ENCODE measurements around the gene UGT1A10.
A peak's percentile ranks its signal among the peaks of the same experiment; 100 is the strongest.

Gene UGT1A10

DNA sequence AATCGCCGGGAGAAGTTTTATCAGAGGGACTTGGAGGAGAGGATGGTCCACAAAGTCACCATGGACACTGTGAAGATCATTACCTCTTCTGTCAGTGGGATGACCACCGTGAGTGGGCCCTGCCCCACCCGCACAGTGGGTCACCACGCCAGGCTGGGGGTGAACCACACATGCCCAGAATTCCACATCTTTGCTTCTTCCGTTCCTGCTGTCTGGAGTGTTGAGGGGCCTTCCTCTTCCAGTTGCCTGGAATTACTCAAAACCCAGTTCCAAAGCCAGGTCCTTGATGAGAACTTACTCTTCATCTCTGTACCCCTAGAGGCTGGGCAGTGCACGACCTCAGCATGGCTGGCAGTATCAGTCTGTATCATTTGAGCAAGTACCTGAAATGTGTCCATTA, 164.0 kb downstream of the UGT1A10 start:
- no peak overlapping the region for H3K4me3 ChIP-seq (ENCODE audit: control insufficient read depth, low read depth, low read length)
- TF ChIP-seq, protein P1, sequence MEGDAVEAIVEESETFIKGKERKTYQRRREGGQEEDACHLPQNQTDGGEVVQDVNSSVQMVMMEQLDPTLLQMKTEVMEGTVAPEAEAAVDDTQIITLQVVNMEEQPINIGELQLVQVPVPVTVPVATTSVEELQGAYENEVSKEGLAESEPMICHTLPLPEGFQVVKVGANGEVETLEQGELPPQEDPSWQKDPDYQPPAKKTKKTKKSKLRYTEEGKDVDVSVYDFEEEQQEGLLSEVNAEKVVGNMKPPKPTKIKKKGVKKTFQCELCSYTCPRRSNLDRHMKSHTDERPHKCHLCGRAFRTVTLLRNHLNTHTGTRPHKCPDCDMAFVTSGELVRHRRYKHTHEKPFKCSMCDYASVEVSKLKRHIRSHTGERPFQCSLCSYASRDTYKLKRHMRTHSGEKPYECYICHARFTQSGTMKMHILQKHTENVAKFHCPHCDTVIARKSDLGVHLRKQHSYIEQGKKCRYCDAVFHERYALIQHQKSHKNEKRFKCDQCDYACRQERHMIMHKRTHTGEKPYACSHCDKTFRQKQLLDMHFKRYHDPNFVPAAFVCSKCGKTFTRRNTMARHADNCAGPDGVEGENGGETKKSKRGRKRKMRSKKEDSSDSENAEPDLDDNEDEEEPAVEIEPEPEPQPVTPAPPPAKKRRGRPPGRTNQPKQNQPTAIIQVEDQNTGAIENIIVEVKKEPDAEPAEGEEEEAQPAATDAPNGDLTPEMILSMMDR (conservative IDR thresholded peaks at IDR 0.05; ENCODE audit: control insufficient read depth, insufficient read depth, low read depth, low read length) = no peak
- no peak for DNase-seq (ENCODE audit: low read depth)

DNA sequence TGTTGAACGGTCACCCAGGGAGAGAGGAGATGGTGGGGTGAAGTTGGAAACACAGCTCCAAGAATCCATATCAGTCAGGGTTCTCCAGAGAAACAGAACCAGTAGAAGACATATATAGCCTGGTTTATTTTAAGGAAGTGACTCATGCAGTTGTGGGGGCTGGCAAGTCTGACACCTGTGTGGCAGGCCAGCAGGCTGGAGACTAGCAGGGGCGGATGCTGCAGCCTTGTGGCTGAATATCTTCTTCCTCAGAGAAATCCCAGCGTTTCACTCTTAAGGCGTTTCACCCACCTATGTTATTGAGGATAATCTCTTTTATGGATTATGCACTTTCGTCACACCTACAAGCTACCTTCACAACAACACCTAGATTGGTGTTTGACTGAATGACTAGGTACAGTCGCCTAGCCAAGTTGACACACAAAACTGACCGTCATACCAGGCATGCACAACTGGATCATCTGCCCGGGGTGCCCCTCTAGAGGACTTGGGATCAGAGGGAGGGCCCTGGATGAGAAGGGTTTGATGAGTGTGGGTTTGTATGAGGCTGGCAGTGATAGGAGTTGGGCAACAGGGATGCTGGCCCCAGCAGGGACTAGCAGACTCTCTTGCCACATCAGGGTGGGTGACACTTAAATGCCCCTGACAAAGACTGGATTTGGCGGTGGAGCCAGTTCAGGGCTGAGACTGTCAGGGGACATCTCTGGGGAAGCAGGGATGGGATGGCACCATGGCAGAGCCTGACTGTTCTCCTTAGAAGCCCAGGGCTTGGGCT, 165.3 kb downstream of the UGT1A10 start:
- peak; percentile 10 for DNase-seq (ENCODE audit: low read depth)
- H3K4me3 ChIP-seq (ENCODE audit: control insufficient read depth, low read depth, low read length) = no peak overlapping the region
- TF ChIP-seq, protein P1 (conservative IDR thresholded peaks at IDR 0.05; ENCODE audit: control insufficient read depth, insufficient read depth, low read depth, low read length) = no peak

DNA sequence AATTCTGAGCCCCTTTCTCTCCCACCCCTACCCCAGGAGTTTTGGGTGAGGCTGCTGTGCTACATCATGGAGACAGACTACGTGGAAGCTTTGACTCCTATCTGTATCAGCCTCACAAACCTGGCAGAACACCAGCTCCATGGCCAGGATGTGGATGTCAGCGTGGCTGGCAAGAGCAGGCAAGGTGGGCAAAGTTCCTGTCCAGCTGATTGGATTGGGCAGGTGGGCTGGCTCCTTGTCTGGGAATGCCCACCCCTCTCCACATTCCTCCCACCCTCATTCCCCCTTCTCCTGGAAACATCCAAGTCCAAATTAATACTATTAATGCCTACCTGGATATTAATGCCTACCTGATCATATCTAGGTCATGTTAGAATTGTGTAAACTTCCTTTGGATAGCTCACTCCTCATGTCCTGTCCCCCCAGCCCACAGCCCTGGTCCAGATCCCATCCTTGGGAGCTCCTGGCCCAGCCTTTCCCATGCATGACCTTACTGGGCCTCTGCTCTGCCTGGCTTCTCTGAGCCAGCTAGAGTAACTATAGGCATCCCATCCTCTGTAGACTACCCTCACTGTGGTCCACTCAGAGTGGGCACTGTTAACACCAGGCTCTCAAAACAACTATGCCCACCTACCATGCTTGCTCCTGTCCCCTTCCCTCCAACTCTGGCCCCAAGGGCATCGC, 166.0 kb downstream of the UGT1A10 start:
- DNase-seq (ENCODE audit: low read depth) = no peak
- TF ChIP-seq, protein P1 (conservative IDR thresholded peaks at IDR 0.05; ENCODE audit: control insufficient read depth, insufficient read depth, low read depth, low read length) = no peak

DNA sequence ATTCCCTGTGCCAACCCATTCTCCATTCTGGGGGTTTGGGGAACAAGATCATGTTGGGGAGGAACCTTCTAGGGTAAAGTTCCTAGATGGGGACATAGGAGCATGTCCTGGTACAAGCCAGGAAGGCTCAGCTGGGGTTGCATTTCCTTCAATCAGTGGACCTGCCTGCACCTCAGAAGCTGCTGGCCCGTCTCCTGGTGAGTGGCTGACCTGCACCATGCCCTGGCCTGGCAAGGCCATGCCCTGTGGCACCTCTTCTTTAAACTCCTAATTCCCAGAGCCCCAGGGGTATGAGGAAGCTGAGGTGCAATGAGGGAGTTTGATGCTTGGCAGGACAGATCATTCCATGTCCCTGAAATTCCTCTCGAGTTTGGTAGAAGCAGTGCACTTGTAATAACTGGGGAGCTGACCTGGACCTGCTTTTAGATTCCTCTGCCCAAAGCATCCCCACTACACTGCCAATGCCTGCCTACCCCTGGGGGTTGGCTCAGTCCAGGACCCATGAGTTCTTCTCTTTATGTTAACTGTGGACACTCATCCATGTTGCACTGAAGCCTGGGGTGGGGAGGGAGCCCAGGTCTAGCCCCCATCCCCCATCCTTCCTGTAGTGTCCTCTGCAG, 167.2 kb downstream of the UGT1A10 start:
- TF ChIP-seq, protein P1 (conservative IDR thresholded peaks at IDR 0.05; ENCODE audit: control insufficient read depth, insufficient read depth, low read depth, low read length) = no peak
- H3K4me3 ChIP-seq (ENCODE audit: control insufficient read depth, low read depth, low read length) = no peak overlapping the region
- no peak for DNase-seq (ENCODE audit: low read depth)

More for the DNA sequence above, 166.0 kb downstream of the UGT1A10 start:
- H3K4me3 ChIP-seq (ENCODE audit: control insufficient read depth, low read depth, low read length) = no peak overlapping the region

DNA sequence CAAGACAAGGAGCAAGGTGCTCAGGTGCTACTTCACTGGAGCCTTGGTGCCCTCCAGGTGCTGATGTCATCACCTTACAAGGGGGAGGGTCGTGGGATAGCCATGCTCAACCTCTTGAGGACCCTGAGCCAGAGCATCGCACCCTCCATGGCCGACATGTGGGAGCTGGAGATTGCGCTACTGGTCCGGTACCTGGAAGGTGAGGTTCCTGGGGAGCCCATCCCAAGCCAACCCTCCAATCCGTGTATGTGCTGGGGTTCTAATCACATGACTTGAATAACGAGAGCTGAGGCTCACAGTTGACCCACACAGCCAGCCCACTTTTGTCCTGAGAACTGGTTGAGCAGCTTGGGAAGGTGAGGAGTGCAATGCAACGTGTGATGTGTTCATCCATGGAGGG, 167.7 kb downstream of the UGT1A10 start:
- DNase-seq (ENCODE audit: low read depth) = no peak
- TF ChIP-seq, protein P1 (conservative IDR thresholded peaks at IDR 0.05; ENCODE audit: control insufficient read depth, insufficient read depth, low read depth, low read length) = no peak
- H3K4me3 ChIP-seq (ENCODE audit: control insufficient read depth, low read depth, low read length) = no peak overlapping the region

DNA sequence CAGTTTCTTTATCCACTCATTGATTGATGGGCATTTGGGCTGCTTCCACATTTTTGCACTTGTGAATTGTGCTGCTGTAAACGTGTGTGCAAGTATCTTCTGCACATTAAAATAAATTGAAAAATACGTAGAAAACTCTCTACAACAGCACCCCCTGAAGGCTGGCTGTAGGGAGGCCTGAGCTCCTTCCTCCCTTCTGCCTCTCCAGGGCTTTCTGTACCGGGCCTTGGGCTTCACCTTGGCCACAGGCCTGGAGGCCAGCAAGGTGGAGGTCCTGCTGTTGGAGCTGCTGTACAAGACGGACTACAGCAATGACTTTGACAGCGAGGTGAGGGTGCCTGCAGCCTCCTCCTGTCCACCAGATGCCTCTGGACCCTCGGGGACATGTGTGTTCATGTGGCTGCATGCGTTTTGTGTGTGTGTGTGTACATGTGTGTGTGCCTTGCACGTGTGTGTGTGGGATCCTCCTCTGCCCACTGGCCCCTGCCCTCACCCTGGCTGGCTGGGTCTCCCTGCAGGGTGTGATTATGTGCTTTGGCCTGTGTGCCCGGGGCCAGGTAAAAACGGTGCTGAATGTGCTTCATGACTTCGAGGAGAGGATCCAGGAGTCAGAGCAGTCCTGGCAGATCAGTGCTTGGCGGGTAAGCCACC, 171.1 kb downstream of the UGT1A10 start:
- TF ChIP-seq, protein P1 (conservative IDR thresholded peaks at IDR 0.05; ENCODE audit: control insufficient read depth, insufficient read depth, low read depth, low read length) = peak; percentile 11
- no peak overlapping the region for H3K4me3 ChIP-seq (ENCODE audit: control insufficient read depth, low read depth, low read length)
- DNase-seq (ENCODE audit: low read depth) = no peak

Measured in fibroblast of mammary gland (primary cell).